ENCODE data around the gene GNB2. TPM values are rescaled to one million over a fixed set of nuclear protein-coding genes. Genes with fewer than 3 reads are reported as not detected.

Gene GNB2
- total RNA-seq, 2 donors from 2014 or later = 176 to 255 TPM

- Histone ChIP-seq H3K9me3 (no peaks in the 10 kb centered on the region), H3K4me1 (ENCODE audit: control insufficient read depth in 1 of 2, low read depth in 2 of 2) (peaks cover 12 to 27% of the 10 kb centered on the region in 2 donors), H3K36me3 (peaks cover 62% of the 10 kb centered on the region), H3K27ac (no peak overlapping the region), H3K4me3 (no peak overlapping the region), H3K27me3 (replicated peaks; ENCODE audit: insufficient read depth) (no peaks in the 10 kb centered on the region)
- TF ChIP-seq CTCF (IDR thresholded peaks at IDR 0.05) = no peak
- DNase-seq (ENCODE audit: low spot score) (no peak), ATAC-seq (ENCODE audit: insufficient number of reproducible peaks, low FRiP score, low read depth) (no peak)
Measured at GRCh38 chr7:100686822-100687211, 13.3 kb downstream of the GNB2 start.

GRCh38 chr7:100687261-100687660 lies 13.7 kb downstream of the GNB2 start:
- no peak overlapping the region for H3K27ac ChIP-seq
- no peak overlapping the region for H3K4me3 ChIP-seq
- DNase-seq (ENCODE audit: low spot score) (no peak), ATAC-seq (ENCODE audit: insufficient number of reproducible peaks, low FRiP score, low read depth) (no peak)
- no peaks in the 10 kb centered on the region for H3K27me3 ChIP-seq (replicated peaks; ENCODE audit: insufficient read depth)
- H3K9me3 ChIP-seq = no peaks in the 10 kb centered on the region
- TF ChIP-seq CTCF (IDR thresholded peaks at IDR 0.05) = no peak
- H3K36me3 ChIP-seq = peaks cover 57% of the 10 kb centered on the region
- peaks cover 16 to 32% of the 10 kb centered on the region in 2 donors for H3K4me1 ChIP-seq (ENCODE audit: control insufficient read depth in 1 of 2, low read depth in 2 of 2)

GRCh38 chr7:100687751-100688300 lies 14.3 kb downstream of the GNB2 start:
- ATAC-seq (ENCODE audit: insufficient number of reproducible peaks, low FRiP score, low read depth) (no peak), DNase-seq (ENCODE audit: low spot score) (no peak)
- Histone ChIP-seq H3K4me3 (no peak overlapping the region), H3K27ac (no peak overlapping the region), H3K4me1 (ENCODE audit: control insufficient read depth in 1 of 2, low read depth in 2 of 2) (peaks cover 22 to 37% of the 10 kb centered on the region in 2 donors), H3K27me3 (replicated peaks; ENCODE audit: insufficient read depth) (no peaks in the 10 kb centered on the region), H3K9me3 (no peaks in the 10 kb centered on the region), H3K36me3 (peaks cover 51% of the 10 kb centered on the region)
- no peak for TF ChIP-seq CTCF (IDR thresholded peaks at IDR 0.05)

GRCh38 chr7:100688326-100688860 lies 14.9 kb downstream of the GNB2 start:
- ATAC-seq (ENCODE audit: insufficient number of reproducible peaks, low FRiP score, low read depth) = no peak
- Histone ChIP-seq H3K9me3 (no peaks in the 10 kb centered on the region), H3K27me3 (replicated peaks; ENCODE audit: insufficient read depth) (no peaks in the 10 kb centered on the region), H3K27ac (no peak overlapping the region), H3K36me3 (peaks cover 46% of the 10 kb centered on the region), H3K4me3 (no peak overlapping the region), H3K4me1 (ENCODE audit: control insufficient read depth in 1 of 2, low read depth in 2 of 2) (peaks cover 23 to 43% of the 10 kb centered on the region in 2 donors)
- no peak for TF ChIP-seq CTCF (IDR thresholded peaks at IDR 0.05)
- no peak for DNase-seq (ENCODE audit: low spot score)

- DNase-seq (ENCODE audit: low spot score) = no peak
- TF ChIP-seq CTCF (IDR thresholded peaks at IDR 0.05) = no peak
- H3K4me1 ChIP-seq (ENCODE audit: control insufficient read depth in 1 of 2, low read depth in 2 of 2) = peaks cover 23 to 45% of the 10 kb centered on the region in 2 donors
- no peaks in the 10 kb centered on the region for H3K9me3 ChIP-seq
- no peaks in the 10 kb centered on the region for H3K27me3 ChIP-seq (replicated peaks; ENCODE audit: insufficient read depth)
- H3K36me3 ChIP-seq = peaks cover 36% of the 10 kb centered on the region
- H3K27ac ChIP-seq = no peak overlapping the region
- H3K4me3 ChIP-seq = no peak overlapping the region
- ATAC-seq (ENCODE audit: insufficient number of reproducible peaks, low FRiP score, low read depth) = no peak
Measured at GRCh38 chr7:100689230-100690135, 15.9 kb downstream of the GNB2 start.
